ENCODE results near the gene HDAC4. TPM values are rescaled to one million over a fixed set of nuclear protein-coding genes. Genes with fewer than 3 reads are reported as not detected.

Gene HDAC4
- total RNA-seq, 2 donors from 2014 or later = 38.7 to 50.9 TPM

- DNase-seq (no peak), ATAC-seq (no peak)
- intact Hi-C loops (cut with DNase I, micrococcal nuclease) = no loop called here
These were observed 30.7 kb upstream of the HDAC4 start for GRCh38 chr2:239431536-239431935.

GRCh38 chr2:239429473-239430350 lies 28.9 kb upstream of the HDAC4 start:
- ATAC-seq = no peak
- intact Hi-C loops (cut with DNase I, micrococcal nuclease) = no loop called here
- DNase-seq = no peak

- ATAC-seq = no peak
- intact Hi-C loops (cut with DNase I, micrococcal nuclease) = no loop called here
- DNase-seq = no peak
These were observed 24.8 kb upstream of the HDAC4 start for GRCh38 chr2:239425631-239426030.

DNA sequence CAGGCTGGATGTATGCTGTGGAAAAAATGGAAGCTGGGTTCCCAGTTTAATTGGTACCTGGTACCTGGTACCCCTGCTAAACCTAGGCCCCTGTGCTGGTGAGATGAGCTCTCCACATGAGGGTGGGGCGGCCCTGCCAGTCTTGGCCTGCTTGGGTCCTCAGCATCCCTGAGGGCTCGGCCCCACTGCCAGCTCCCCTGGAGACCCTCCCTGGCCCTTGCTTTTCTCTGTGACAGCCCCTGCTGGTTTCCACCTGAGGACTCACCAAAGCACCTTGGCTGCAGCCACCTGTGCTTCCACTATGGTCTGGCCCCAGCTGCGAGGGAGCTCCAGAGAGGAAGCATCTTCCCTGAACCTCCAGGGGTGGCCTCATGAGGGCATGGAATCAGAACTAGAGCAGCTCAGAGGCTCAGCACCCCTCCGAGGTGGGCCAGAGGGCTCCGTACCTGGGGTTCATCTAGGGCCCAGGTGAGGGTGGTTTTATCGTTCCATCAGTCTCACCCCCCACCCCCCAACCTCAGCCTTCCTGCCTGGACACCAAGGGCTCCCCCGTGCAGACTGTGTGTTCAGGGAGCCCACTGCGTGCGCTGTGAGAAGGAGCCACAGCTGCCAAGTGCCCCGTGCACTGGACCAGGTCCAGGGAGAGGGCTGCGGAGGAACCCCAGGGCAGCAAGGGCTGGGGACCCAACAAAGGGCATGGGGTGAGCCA lies 23.7 kb upstream of the HDAC4 start:
- intact Hi-C loops (cut with DNase I, micrococcal nuclease) = no loop called here
- no peak for ATAC-seq

DNA sequence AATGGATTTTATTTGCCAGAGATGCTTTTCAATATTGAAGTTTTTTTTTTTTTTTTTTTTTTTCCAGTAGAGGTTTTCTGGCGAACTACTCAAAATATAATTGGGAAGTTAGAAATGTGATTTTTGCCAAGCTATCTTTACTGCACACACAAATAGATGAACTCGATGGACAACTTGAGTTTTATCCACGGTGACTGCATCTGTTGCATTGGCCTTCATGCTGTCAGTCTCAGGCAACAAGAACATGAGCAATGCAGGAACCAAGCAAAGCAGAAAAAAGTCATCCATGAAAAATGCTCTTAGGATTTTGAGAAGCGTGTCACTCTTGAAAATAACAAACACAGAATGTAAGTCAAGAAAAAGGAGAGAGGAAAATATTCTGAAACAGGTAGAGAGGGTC lies 22.7 kb upstream of the HDAC4 start:
- ATAC-seq = no peak
- intact Hi-C loops (cut with DNase I, micrococcal nuclease) = no loop called here
- DNase-seq = no peak

More for the DNA sequence above, 23.7 kb upstream of the HDAC4 start:
- no peak for DNase-seq

GRCh38 chr2:239421851-239422250 lies 21.0 kb upstream of the HDAC4 start:
- DNase-seq (no peak), ATAC-seq (no peak)
- intact Hi-C loops (cut with DNase I, micrococcal nuclease) = no loop called here

DNA sequence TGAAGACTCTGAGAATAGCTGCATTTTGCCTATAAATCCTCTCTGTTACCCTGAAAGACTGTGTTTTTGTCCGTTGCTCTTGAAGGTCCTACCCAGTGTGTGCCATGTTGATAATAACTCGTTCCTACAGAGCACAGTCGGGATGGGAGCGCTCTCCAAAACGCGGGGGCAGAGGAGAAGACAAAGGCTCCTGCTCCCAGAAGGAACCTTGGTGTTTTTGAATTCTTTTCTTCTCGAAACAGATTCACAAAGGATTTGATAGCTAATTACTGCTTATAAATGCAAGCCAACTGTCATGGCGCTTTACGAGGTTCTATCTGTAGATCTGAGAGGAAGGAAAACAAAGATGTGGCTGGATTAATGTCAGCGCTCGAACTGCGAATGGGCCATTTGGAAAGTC lies 19.3 kb upstream of the HDAC4 start:
- ATAC-seq (no peak), DNase-seq (no peak)
- intact Hi-C loops (cut with DNase I, micrococcal nuclease) = no loop called here

DNA sequence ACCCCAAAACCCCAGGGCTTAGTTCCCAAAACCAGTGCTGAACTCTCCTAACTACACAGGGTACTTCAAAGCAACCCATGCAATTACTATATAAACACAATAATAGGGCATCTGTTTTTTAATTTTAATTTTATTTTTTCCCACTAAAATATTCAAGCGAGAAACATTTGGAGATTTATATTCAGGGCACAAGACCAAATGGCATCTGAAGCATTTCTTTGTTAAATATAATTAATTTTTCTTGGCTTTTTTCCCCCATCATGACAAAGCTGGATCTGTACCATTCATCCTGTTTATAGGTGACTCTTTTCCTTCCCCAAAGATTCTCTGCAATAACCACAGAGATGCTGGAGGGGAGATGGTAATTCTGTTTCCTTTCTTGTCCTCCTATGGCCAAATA lies 18.1 kb upstream of the HDAC4 start:
- intact Hi-C loops (cut with DNase I, micrococcal nuclease) = no loop called here
- DNase-seq = no peak
- no peak for ATAC-seq

DNA sequence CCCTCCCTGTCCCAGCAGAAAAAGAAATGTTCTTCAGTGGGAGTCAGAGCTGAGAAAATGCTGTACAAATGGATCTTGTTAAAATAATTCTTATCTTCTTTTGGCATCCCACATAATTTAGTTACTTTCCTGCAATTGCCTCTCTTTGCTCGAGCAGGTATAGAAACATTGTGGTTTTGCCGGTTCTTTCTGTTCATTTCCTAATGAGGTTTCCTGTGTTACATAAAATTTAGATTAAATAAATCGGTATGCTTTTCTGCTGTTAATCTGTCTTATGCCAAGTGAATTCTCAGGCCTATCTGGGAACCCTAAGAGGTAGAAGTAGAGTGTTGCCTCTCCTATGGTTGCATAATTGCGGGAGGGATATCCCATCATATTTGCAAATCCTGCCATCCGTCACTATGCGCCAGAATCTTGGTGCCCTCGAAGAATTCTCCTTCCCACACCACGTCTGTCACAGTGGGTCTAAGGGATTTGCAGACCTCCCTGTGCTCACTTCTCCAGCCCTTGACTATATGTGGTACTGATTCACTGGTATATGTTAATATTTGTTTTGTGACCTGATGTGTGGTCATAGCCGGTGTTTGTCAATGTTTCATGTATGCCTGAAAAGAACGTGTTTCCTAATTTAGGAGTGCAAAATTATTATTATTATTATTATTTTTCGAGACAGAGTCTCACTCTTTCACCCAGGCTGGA lies 12.2 kb upstream of the HDAC4 start:
- intact Hi-C loops (cut with DNase I, micrococcal nuclease) = no loop called here
- ATAC-seq = no peak
- DNase-seq = no peak

- ATAC-seq (peak; percentile 71), DNase-seq (no peak)
- intact Hi-C loops (cut with DNase I, micrococcal nuclease) = no loop called here
These were observed 10.9 kb upstream of the HDAC4 start for GRCh38 chr2:239411549-239412319.

- ATAC-seq = no peak
- intact Hi-C loops (cut with DNase I, micrococcal nuclease) = no loop called here
- no peak for DNase-seq
These were observed 10.3 kb upstream of the HDAC4 start for GRCh38 chr2:239411117-239411516.

DNA sequence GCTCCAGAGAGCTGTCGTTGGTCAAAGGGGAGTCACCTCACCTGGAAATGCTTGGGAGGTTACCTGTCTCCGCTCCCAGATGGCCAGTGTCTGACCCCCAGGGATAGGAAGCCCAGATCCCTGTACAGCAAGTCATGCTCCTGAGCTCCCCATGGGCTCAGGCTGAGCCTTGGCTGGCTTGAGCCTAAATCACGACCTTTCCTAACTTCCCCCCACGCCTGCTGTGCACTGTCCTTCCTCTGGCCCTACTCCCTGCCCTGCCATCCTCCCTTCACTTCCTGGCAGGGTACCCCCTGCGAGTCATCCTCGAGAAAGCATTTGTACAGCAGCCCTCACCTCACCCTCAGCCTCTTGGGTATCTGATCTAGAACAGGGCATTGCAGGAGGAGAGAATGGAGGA lies 9.2 kb upstream of the HDAC4 start:
- intact Hi-C loops (cut with DNase I, micrococcal nuclease) = no loop called here
- ATAC-seq (no peak), DNase-seq (no peak)

DNA sequence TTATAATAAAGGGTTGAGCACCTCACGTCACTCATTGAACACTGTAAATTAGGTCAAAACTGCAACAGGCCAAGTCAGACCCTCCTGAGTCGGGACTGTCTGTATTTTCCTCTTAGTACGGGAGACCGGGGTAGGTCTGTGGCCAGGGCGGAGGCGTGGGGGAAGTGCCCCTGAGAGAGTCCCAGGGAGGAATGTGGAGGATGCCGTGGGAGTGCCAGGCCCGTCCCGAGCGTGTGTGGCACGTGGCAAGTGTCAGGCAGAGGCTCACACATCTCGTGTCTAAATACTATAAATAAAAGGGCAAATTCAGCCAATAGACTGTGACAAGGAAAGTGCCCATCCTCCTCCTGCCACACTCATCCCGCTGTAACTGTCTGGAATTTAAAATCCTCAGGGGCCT lies 6.3 kb upstream of the HDAC4 start:
- DNase-seq = no peak
- intact Hi-C loops (cut with DNase I, micrococcal nuclease) = no loop called here
- ATAC-seq = no peak

DNA sequence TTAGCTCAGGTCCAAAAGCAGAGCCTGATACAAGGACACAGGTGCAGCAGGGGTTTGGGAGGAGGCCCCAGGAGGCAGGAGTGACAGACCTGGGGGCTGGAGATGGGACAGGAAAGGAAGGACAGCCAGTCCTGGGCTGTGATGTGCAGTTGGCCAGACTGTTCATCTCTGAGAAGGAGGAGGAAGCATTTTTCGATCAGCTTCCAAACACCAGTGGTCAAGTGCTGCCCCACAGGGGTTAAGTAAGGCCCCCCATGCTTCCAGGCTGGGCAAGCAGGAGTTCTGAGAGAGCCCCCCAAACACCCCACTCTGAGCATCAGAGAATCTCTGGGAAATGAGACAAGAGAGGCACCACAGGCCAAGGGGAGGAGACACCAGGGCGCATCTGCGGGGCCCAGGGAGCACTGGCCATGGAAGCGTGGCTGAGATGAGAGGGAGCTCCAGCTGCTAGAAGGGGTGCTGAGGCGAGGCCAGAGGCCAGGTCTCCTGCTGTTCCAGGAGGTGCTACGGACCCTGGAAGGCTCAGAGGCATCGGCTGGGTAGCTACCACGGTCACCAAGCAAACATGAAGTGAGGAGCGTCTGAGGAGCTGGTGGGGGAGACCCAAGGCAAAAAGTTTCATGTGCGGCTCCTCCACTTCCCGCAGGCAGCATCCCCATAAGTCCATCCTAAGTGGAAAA lies 5.6 kb upstream of the HDAC4 start:
- DNase-seq (no peak), ATAC-seq (no peak)
- intact Hi-C loops (cut with DNase I, micrococcal nuclease) = no loop called here

DNA sequence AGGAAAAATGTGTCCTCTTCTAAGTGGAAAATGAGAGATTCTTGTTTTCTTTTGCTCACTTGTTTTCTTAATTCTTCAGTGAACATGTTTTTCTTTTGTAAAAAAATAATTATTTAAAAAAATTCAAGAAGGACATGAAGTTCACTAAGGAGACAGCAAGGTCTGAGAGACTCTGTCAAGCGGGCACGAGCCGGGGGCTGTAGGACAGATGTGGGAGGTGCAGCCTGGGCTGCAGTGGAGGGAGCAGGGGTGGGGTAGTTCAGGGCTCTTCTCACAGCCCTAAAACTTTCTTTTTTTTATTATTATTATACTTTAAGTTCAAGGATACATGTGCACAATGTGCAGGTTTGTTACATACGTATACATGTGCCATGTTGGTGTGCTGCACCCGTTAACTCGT lies 4.3 kb upstream of the HDAC4 start:
- intact Hi-C loops (cut with DNase I, micrococcal nuclease) = no loop called here
- DNase-seq = no peak
- ATAC-seq = no peak

DNA sequence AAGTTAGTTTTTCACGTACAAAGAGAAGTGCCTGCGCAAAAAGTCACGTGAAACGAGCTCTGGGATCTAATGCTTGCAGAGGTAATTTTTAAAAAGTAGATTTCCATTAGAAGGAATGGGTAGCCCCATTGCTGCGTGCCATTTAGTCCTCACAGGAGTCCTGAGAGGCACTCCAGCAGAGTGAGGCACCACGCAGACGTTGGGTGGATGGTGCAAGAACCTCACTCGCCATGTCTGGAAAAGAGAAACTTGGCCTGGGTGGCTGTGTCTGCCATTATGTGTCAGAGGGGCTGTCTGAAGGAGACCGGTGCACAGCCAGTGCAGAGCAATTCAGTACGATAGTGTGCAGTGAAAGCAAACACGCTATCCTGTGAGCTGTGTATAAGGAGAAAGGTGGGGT lies 1.8 kb upstream of the HDAC4 start:
- intact Hi-C loops (cut with DNase I, micrococcal nuclease) = no loop called here
- ATAC-seq = no peak
- DNase-seq = no peak

- peak in 1 of 2 donors; percentile 61 for DNase-seq
- ATAC-seq = peak; percentile 18
- intact Hi-C loops (cut with DNase I, micrococcal nuclease) = no loop called here
These were observed 1.0 kb upstream of the HDAC4 start for GRCh38 chr2:239401881-239402233.

- DNase-seq (peak; percentile 99 to 100), ATAC-seq (peak; percentile 90)
- intact Hi-C loops (cut with DNase I, micrococcal nuclease) = no loop called here
These were observed 454 bp upstream of the HDAC4 start for GRCh38 chr2:239401067-239401880.

Measured in left colon (tissue), 2 donors.